NT2/D1 (cell line): ENCODE measurements around the gene SRCIN1.

Source experiments
- SUZ12 ChIP-seq: IDR thresholded peaks from 2 replicates; pipeline ENCODE4 v1.6.1; 2011; ENCODE audit not compliant: insufficient read length, insufficient read depth; ENCODE audit errors: extremely low read depth
- YY1 ChIP-seq: IDR thresholded peaks from 2 replicates; pipeline ENCODE4 v1.6.1; 2011; ENCODE audit not compliant: insufficient read length, insufficient read depth
- ZNF274 ChIP-seq: IDR thresholded peaks from 2 replicates; pipeline ENCODE4 v1.6.1; 2011; ENCODE audit warnings: mild to moderate bottlenecking, low read depth, low read length

- TF ChIP-seq YY1 (no peak), ZNF274 (no peak), SUZ12 (no peak)
Observed at GRCh38 chr17:38559051-38559879, 46.5 kb downstream of the SRCIN1 start.
